Endothelial cell of umbilical vein (primary cell): Measurements from ENCODE around the gene TRPM3. TPM values are rescaled to one million over a fixed set of nuclear protein-coding genes. Genes with fewer than 3 reads are reported as not detected.

Source experiments
- BruUV-seq: library from RNA; stranded (reverse); fragments of 400-500 nt; replicated peaks from 2 replicates; lab custom pipeline; 2021; lab: Mats Ljungman, UMichigan
- CTCF ChIA-PET: fragments of 300-600, 350-600 bp; sonication (Branson Sonifier 250); formaldehyde crosslinking; loops from one replicate; lab custom pipeline; 2021; ENCODE audit warnings: antibody characterized with exemption, inconsistent platforms; lab: Charles Lee
- POLR2A ChIA-PET: fragments of 300-600, 350-600 bp; sonication (Branson Sonifier 250); formaldehyde crosslinking; loops from one replicate; lab custom pipeline; 2021; ENCODE audit warnings: antibody characterized with exemption, inconsistent platforms; lab: Charles Lee
- DNase-seq: peaks from one replicate; pipeline ENCODE4 v3.0.0-alpha.2; 2011; ENCODE audit warnings: low read depth, low spot score
- FAIRE-seq: peaks from 2 replicates; lab custom pipeline; 2011; peaks lifted over from hg19 to GRCh38; lab: Jason Lieb, UNC
- H2AFZ ChIP-seq: 2 replicates; pipeline ENCODE4 v1.6.0; 2012; ENCODE audit warnings: low read depth, low read length, control low read depth, inconsistent platforms
- H3K27ac ChIP-seq: 2 replicates; pipeline ENCODE4 v1.5.1; 2011; ENCODE audit warnings: low read depth, mild to moderate bottlenecking, control low read depth, low read length, moderate library complexity; ENCODE audit not compliant: insufficient read depth
- H3K27me3 ChIP-seq, 2 experiments: 2 replicates each; pipeline versions ENCODE4 v1.6.0 to v1.6.1; 2011; ENCODE audit warnings: low read length in 2 of 2, mixed read lengths in 1 of 2; ENCODE audit not compliant: control insufficient read depth in 2 of 2, insufficient read depth in 2 of 2
- H3K36me3 ChIP-seq, 2 experiments: 2 replicates in 1 of 2; 3 replicates in 1 of 2; pipeline ENCODE4 v1.5.1; 2011; ENCODE audit warnings: low read length in 2 of 2, mild to moderate bottlenecking in 1 of 2, moderate library complexity in 1 of 2; ENCODE audit not compliant: control insufficient read depth in 2 of 2, insufficient read depth in 2 of 2; ENCODE audit errors: extremely low read depth in 1 of 2
- H3K4me1 ChIP-seq: 3 replicates; pipeline ENCODE4 v1.5.1; 2011; ENCODE audit warnings: mild to moderate bottlenecking, low read length; ENCODE audit not compliant: control insufficient read depth, insufficient read depth; ENCODE audit errors: extremely low read depth
- H3K4me2 ChIP-seq: 2 replicates; pipeline ENCODE4 v1.6.1; 2011; ENCODE audit warnings: low read length, control low read depth, mixed read lengths; ENCODE audit not compliant: insufficient read depth
- H3K4me3 ChIP-seq, 3 experiments: fragments of 200-600 bp in 1 of 3; sonication (generic), shearing (Covaris generic) in 1 of 3; replicated peaks in 1 of 3; 2 replicates each; pipeline ENCODE4 v1.5.1; 2011 to 2016; ENCODE audit warnings: control low read depth in 3 of 3, low read length in 3 of 3, mild to moderate bottlenecking in 2 of 3, inconsistent platforms in 1 of 3, low read depth in 1 of 3, moderate library complexity in 1 of 3; ENCODE audit not compliant: insufficient read depth in 1 of 3
- H3K79me2 ChIP-seq: 2 replicates; pipeline ENCODE4 v1.6.0; 2012; ENCODE audit warnings: low read length, inconsistent platforms; ENCODE audit not compliant: control insufficient read depth, insufficient read depth
- H3K9ac ChIP-seq: replicated peaks from 2 replicates; pipeline ENCODE3; 2011; ENCODE audit warnings: low read length, control low read depth; ENCODE audit not compliant: insufficient read depth; ENCODE audit errors: extremely low read depth
- H3K9me1 ChIP-seq: replicated peaks from 3 replicates; pipeline ENCODE4 v1.6.0; 2011; ENCODE audit warnings: mild to moderate bottlenecking, low read length; ENCODE audit not compliant: control insufficient read depth, insufficient read depth; ENCODE audit errors: extremely low read depth
- H3K9me3 ChIP-seq: replicated peaks from 2 replicates; pipeline ENCODE4 v1.5.1; 2012; ENCODE audit warnings: low read length, inconsistent platforms; ENCODE audit not compliant: control insufficient read depth, insufficient read depth
- H4K20me1 ChIP-seq: replicated peaks from 2 replicates; pipeline ENCODE3; 2011; ENCODE audit warnings: mild to moderate bottlenecking, low read length; ENCODE audit not compliant: control insufficient read depth, insufficient read depth; ENCODE audit errors: extremely low read depth
- CTCF ChIP-seq, 2 donors: IDR thresholded peaks; 1 replicate in 1 of 2; 2 replicates in 1 of 2; pipeline ENCODE4 v1.5.1; 2011; ENCODE audit warnings: low read length in 2 of 2, mild to moderate bottlenecking in 2 of 2, moderate library complexity in 2 of 2, control low read depth in 1 of 2, inconsistent platforms in 1 of 2, low read depth in 1 of 2; ENCODE audit not compliant: insufficient read depth in 1 of 2; ENCODE audit errors: extremely low read depth in 1 of 2
- EZH2 ChIP-seq: IDR thresholded peaks from 2 replicates; pipeline ENCODE4 v1.6.1; 2012; ENCODE audit warnings: borderline replicate concordance, low read depth, mild to moderate bottlenecking, moderate library complexity, low read length, inconsistent platforms; ENCODE audit not compliant: severe bottlenecking
- FOS ChIP-seq: IDR thresholded peaks from 2 replicates; pipeline ENCODE4 v1.6.1; 2011; ENCODE audit warnings: mild to moderate bottlenecking, low read length, moderate library complexity, borderline replicate concordance; ENCODE audit not compliant: insufficient read depth
- GATA2 ChIP-seq: IDR thresholded peaks from 2 replicates; pipeline ENCODE4 v1.7.0; 2011; ENCODE audit warnings: low read depth, mild to moderate bottlenecking, moderate library complexity, mixed read lengths, low read length; ENCODE audit not compliant: insufficient read length, insufficient read depth
- JUN ChIP-seq: IDR thresholded peaks from 2 replicates; pipeline ENCODE4 v1.6.1; 2011; ENCODE audit warnings: borderline replicate concordance, low read depth; ENCODE audit not compliant: insufficient read length, insufficient read depth
- MAX ChIP-seq: IDR thresholded peaks from 2 replicates; pipeline ENCODE4 v1.6.1; 2011; ENCODE audit not compliant: insufficient read depth, insufficient read length
- MYC ChIP-seq: IDR thresholded peaks from one replicate; pipeline ENCODE4 v1.6.1; 2011; ENCODE audit warnings: mild to moderate bottlenecking, low read depth, low read length
- POLR2A ChIP-seq: IDR thresholded peaks from 2 replicates; pipeline ENCODE4 v1.6.1; 2012; ENCODE audit warnings: low read depth, mild to moderate bottlenecking, control low read depth, low read length
- POLR2AphosphoS5 ChIP-seq: IDR thresholded peaks from 2 replicates; pipeline ENCODE4 v1.6.1; 2012; ENCODE audit warnings: low read depth, mild to moderate bottlenecking, control low read depth, low read length, moderate library complexity; ENCODE audit not compliant: insufficient read depth
- dilution Hi-C: fragments of 300-500 bp; cut with MboI; formaldehyde crosslinking; loops from one replicate; pipeline ENCODE4 v1.15.0; 2019; ENCODE audit warnings: low sequenced_read_pairs; ENCODE audit not compliant: extremely low pct_ligation_motif_present
- intact Hi-C: fragments of 100-400 bp; cut with micrococcal nuclease; formaldehyde crosslinking; loops from one replicate; pipeline ENCODE4 v1.10.0; 2022
- polyA plus RNA-seq, 4 experiments: library from polyadenylated mRNA; depleted of rRNA in 3 of 4; stranded (reverse) in 3 of 4; unstranded in 1 of 4; fragments of >200 nt; gene quantifications; 2 replicates each; pipeline versions ENCODE4 v1.2.1 to v1.2.3, GENCODE V29; 2011 to 2012; ENCODE audit warnings: missing spikeins in 1 of 4
- total RNA-seq: library from RNA; stranded (reverse); gene quantifications from 2 replicates; pipeline ENCODE4 v1.2.3, GENCODE V29; 2021

Gene TRPM3
- total and polyA plus RNA-seq, 2 donors (not counting 3 experiments of a cell fraction or from before 2014, with no cell fraction given), result 0.17 to 0.33 TPM

- Histone ChIP-seq H3K4me2 (no peak overlapping the region), H3K9me3 (no peaks in the 10 kb centered on the region), H3K36me3 (no peaks in the 10 kb centered on the region), H3K9ac (no peak overlapping the region), H3K9me1 (no peaks in the 10 kb centered on the region), H3K4me3 (no peak overlapping the region), H3K4me1 (no peaks in the 10 kb centered on the region), H3K27ac (no peak overlapping the region), H3K79me2 (no peaks in the 10 kb centered on the region), H4K20me1 (no peaks in the 10 kb centered on the region), H3K27me3 (no peaks in the 10 kb centered on the region), H2AFZ (no peak overlapping the region)
- no peak for FAIRE-seq
- CTCF ChIA-PET, result interaction anchor here (1.2 to 1.4 kb wide), 2 partner anchors 8 to 12 kb away, joined by 3 read pairs; no protein-coding TSS in a partner anchor
- no TSS peak for BruUV-seq
- DNase-seq, result no peak
- dilution Hi-C loops, result no loop called here
- POLR2A ChIA-PET, result no interaction called here
- TF ChIP-seq FOS (no peak), GATA2 (no peak), MYC (no peak), CTCF (IDR thresholded peaks at IDR 0.05; ENCODE audit: extremely low read depth in 1 of 2, insufficient read depth in 1 of 2, low read depth in 1 of 2, low read length in 2 of 2) (no peak), JUN (no peak), POLR2AphosphoS5 (no peak), POLR2A (no peak), EZH2 (no peak), MAX (no peak)
- intact Hi-C loops, result loop anchor here (5.0 kb wide), 1 partner anchor 93 kb away; no protein-coding TSS in a partner anchor
These were observed 26.6 kb downstream of the TRPM3 start for GRCh38 chr9:71094708-71095251.
